Ecto neural progenitor cell (in vitro differentiated cells): ENCODE data around the gene PALM2AKAP2.

Experiments used
- DNase-seq: peaks from one replicate; pipeline ENCODE4 v3.0.0-alpha.2; 2018; ENCODE audit warnings: low spot score

Gene PALM2AKAP2

GRCh38 chr9:109771796-109772531 is 8.0 kb upstream of the PALM2AKAP2 start:
- no peak for DNase-seq

GRCh38 chr9:109775516-109775915 is 4.5 kb upstream of the PALM2AKAP2 start:
- DNase-seq: no peak

GRCh38 chr9:109776391-109776790 is 3.6 kb upstream of the PALM2AKAP2 start:
- DNase-seq: no peak

GRCh38 chr9:109780453-109781033 is 545 bp downstream of the PALM2AKAP2 start:
- peak; percentile 65 for DNase-seq

GRCh38 chr9:109781086-109781485 is 1.1 kb downstream of the PALM2AKAP2 start:
- no peak for DNase-seq

GRCh38 chr9:109781541-109782197 is 1.7 kb downstream of the PALM2AKAP2 start:
- no peak for DNase-seq

- no peak for DNase-seq
Measured at GRCh38 chr9:109787735-109788134, 7.7 kb downstream of the PALM2AKAP2 start.

- no peak for DNase-seq
Measured at GRCh38 chr9:109789556-109789955, 9.6 kb downstream of the PALM2AKAP2 start.

- DNase-seq: no peak
Measured at GRCh38 chr9:109789971-109790370, 10.0 kb downstream of the PALM2AKAP2 start.

GRCh38 chr9:109791003-109791677 is 11.1 kb downstream of the PALM2AKAP2 start:
- DNase-seq: no peak

- no peak for DNase-seq
Measured at GRCh38 chr9:109791747-109792146, 11.7 kb downstream of the PALM2AKAP2 start.

- no peak for DNase-seq
Measured at GRCh38 chr9:109792951-109793546, 13.1 kb downstream of the PALM2AKAP2 start.

GRCh38 chr9:109793921-109794320 is 13.9 kb downstream of the PALM2AKAP2 start:
- no peak for DNase-seq

GRCh38 chr9:109794361-109795012 is 14.5 kb downstream of the PALM2AKAP2 start:
- no peak for DNase-seq

GRCh38 chr9:109795613-109796012 is 15.6 kb downstream of the PALM2AKAP2 start:
- DNase-seq: no peak

GRCh38 chr9:109796078-109796477 is 16.1 kb downstream of the PALM2AKAP2 start:
- no peak for DNase-seq

- no peak for DNase-seq
Measured at GRCh38 chr9:109797006-109797405, 17.0 kb downstream of the PALM2AKAP2 start.

- no peak for DNase-seq
Measured at GRCh38 chr9:109797509-109797908, 17.5 kb downstream of the PALM2AKAP2 start.

- DNase-seq: no peak
Measured at GRCh38 chr9:109799141-109799540, 19.1 kb downstream of the PALM2AKAP2 start.

GRCh38 chr9:109799792-109800191 is 19.8 kb downstream of the PALM2AKAP2 start:
- DNase-seq: no peak

GRCh38 chr9:109801484-109801883 is 21.5 kb downstream of the PALM2AKAP2 start:
- DNase-seq: no peak

GRCh38 chr9:109802491-109802890 is 22.5 kb downstream of the PALM2AKAP2 start:
- DNase-seq: no peak
